Stimulated activated naive CD8-positive, alpha-beta T cell treated with anti-CD3 and anti-CD28 coated beads, Interleukin-15, amount 100 ng/mL, for 72 hours (primary cell): ENCODE measurements around the gene NID2.

Source experiments
- ATAC-seq: fragments of 150-1000 bp; cut with Tn5 transposase; 2 replicates; pipeline ENCODE4 v1.10.0; 2021; ENCODE audit warnings: mild to moderate bottlenecking, moderate library complexity
- DNase-seq, 2 donors: peaks; one replicate each; pipeline ENCODE4 v3.0.0; 2021 to 2022
- H3K27ac Mint-ChIP-seq, 2 donors: one replicate each; pipeline ENCODE4 v1.8.0; 2022; ENCODE audit warnings: mild to moderate bottlenecking in 2 of 2, mixed read lengths in 2 of 2, moderate library complexity in 2 of 2
- H3K27me3 Mint-ChIP-seq: one replicate; pipeline ENCODE4 v1.8.0; 2022; ENCODE audit warnings: mixed read lengths
- H3K4me1 Mint-ChIP-seq: one replicate; pipeline ENCODE4 v1.8.0; 2022; ENCODE audit warnings: mild to moderate bottlenecking, mixed read lengths
- H3K4me3 Mint-ChIP-seq, 2 donors: one replicate each; pipeline ENCODE4 v1.8.0; 2022; ENCODE audit warnings: mild to moderate bottlenecking in 2 of 2, mixed read lengths in 2 of 2, moderate library complexity in 1 of 2
- H3K9me3 Mint-ChIP-seq, 2 donors: one replicate each; pipeline ENCODE4 v1.8.0; 2022; ENCODE audit warnings: mixed read lengths in 2 of 2

NID2 gene

GRCh38 chr14:52090936-52091335 is 22.1 kb upstream of the NID2 start:
- Mint-ChIP-seq H3K27me3 (peaks cover 16% of the 10 kb centered on the region), H3K27ac (no peak overlapping the region), H3K9me3 (peaks cover 0 to 5% of the 10 kb centered on the region in 2 donors), H3K4me1 (no peaks in the 10 kb centered on the region), H3K4me3 (no peak overlapping the region)
- ATAC-seq (no peak), DNase-seq (no peak)

DNA sequence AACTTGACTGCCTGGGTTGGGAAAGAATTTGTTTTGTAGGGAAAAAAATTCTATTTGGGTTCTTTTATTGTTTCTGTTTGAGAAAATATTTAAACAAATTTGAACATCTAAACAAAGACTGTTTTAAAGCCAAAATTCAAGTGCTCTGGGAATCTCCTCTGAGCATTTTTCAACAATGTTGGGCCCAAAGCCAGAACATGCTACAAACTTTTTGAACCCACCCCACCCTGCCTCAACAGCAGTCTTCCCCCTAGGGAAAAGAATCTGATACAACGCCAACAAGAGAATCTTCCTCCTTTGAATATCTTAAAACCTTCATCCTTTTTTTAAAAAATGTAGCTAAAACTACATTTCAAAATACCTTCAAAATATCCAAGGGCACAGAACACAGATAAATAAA is 20.4 kb upstream of the NID2 start:
- DNase-seq (no peak), ATAC-seq (no peak)
- H3K4me1 Mint-ChIP-seq: no peaks in the 10 kb centered on the region
- H3K27me3 Mint-ChIP-seq: peaks cover 16% of the 10 kb centered on the region
- H3K27ac Mint-ChIP-seq: no peak overlapping the region
- H3K4me3 Mint-ChIP-seq: no peak overlapping the region
- H3K9me3 Mint-ChIP-seq: peaks cover 0 to 12% of the 10 kb centered on the region in 2 donors

DNA sequence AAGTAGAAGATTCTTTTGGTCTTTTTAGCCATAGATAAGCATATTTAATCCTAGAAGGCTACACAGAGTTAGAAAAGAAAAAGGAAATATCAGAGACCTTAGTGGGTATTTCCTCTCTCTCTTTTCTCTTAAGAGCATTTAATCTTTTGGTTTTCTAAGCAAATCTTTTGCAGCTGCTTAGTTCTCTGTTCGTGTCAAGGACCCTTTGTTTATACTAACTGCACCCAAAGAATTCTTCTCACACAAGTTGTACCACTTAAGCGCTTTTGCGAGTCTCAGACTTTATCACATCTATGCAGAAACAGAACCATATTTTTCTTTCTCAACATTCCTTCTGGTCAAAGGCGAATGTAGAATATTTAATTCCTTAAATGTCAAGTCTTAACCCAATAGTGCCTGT is 17.9 kb upstream of the NID2 start:
- H3K9me3 Mint-ChIP-seq: peaks cover 0 to 14% of the 10 kb centered on the region in 2 donors
- DNase-seq: no peak
- H3K4me3 Mint-ChIP-seq: no peak overlapping the region
- no peak overlapping the region for H3K27ac Mint-ChIP-seq
- H3K4me1 Mint-ChIP-seq: no peaks in the 10 kb centered on the region
- H3K27me3 Mint-ChIP-seq: peaks cover 16% of the 10 kb centered on the region
- no peak for ATAC-seq

DNA sequence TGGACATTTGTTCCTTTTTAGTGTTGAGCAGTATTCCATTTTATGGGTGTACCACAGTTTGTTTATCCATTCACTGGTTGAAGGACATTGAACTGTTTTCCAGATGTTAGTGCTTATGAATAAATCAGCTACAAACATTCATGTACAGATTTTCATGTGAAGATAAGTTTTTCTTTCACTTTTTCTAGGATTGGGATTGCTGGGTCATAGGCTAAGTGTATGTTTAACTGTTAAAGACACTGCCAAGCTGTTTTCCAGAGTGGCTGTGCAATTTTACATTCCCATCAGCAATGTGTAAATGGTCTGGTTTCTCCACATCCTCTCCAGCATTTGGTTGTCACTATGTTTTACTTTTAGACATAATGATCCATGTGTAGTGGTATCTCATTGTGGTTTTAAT is 14.0 kb upstream of the NID2 start:
- peaks cover 8% of the 10 kb centered on the region for H3K27me3 Mint-ChIP-seq
- no peak overlapping the region for H3K4me3 Mint-ChIP-seq
- no peak for DNase-seq
- peaks cover 0 to 9% of the 10 kb centered on the region in 2 donors for H3K9me3 Mint-ChIP-seq
- no peak for ATAC-seq
- no peak overlapping the region for H3K27ac Mint-ChIP-seq
- no peaks in the 10 kb centered on the region for H3K4me1 Mint-ChIP-seq

DNA sequence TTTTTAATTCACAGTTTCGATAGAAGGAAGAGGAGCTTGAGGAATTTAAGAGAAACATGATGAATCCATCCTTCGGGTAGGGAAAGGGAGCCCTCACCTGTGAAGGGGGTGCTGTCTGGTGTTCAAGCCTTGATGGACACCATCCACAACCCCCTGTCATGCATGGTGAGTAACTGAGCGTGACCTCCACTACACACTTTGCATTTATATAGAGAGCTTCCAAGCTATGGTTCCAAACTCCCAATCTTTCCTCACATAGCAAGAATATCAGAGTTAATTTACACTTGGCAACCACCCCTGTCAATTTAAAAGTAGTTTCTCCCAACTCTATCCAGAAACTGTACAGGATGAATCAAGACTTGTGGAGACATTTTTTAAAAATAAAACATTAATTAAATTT is 13.1 kb upstream of the NID2 start:
- peaks cover 0 to 9% of the 10 kb centered on the region in 2 donors for H3K9me3 Mint-ChIP-seq
- H3K27me3 Mint-ChIP-seq: peaks cover 8% of the 10 kb centered on the region

DNA sequence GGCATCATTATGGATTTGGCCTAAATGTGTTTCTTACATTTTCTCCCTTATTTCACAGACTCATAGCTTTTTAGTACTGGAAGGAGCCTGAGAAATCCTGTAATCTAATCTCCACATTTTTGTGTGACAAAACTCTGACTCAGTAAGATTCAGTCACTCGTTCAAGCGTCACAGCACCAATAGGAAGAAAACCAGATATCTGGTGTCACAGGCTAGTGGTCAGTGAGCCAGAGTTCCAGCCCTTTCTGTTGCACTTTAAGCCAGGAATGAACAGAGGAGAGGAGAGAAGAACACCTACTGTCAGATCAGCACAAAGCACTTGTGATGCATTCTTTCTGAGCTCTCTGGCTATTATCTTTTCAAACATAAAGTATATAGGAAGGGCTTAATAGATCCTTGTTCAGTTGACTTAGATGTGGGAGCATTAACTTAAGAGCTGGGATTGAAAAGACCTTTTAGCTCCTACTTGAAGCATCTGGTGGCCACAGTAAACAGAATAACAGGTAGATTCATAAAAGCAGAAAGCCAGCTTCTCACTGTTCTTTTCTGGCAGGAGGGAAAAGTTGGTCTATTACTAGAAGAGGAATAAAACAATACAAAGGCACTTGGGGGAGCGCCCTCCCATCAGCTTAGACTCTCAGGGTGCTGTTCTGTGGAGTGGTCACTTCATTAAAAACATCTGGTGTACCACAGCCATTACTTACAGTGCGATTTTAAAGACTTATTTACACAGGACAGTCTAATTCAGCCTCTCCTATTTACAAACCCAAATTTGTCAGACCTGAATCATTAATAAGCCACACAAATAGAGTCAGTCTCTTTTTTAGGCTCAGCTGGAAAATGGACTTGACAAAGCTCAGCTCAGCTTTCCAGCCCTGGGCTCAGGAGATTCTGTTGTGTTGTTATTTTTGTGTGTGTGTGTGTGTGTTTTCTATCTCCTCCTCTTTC is 12.2 kb upstream of the NID2 start:
- H3K27ac Mint-ChIP-seq: no peak overlapping the region
- ATAC-seq: no peak
- peaks cover 0 to 9% of the 10 kb centered on the region in 2 donors for H3K9me3 Mint-ChIP-seq
- no peak overlapping the region for H3K4me3 Mint-ChIP-seq
- H3K4me1 Mint-ChIP-seq: no peaks in the 10 kb centered on the region
- peaks cover 8% of the 10 kb centered on the region for H3K27me3 Mint-ChIP-seq
- no peak for DNase-seq

More for the DNA sequence above, 13.1 kb upstream of the NID2 start:
- Mint-ChIP-seq H3K4me3 (no peak overlapping the region), H3K4me1 (no peaks in the 10 kb centered on the region), H3K27ac (no peak overlapping the region)
- no peak for ATAC-seq
- DNase-seq: no peak

DNA sequence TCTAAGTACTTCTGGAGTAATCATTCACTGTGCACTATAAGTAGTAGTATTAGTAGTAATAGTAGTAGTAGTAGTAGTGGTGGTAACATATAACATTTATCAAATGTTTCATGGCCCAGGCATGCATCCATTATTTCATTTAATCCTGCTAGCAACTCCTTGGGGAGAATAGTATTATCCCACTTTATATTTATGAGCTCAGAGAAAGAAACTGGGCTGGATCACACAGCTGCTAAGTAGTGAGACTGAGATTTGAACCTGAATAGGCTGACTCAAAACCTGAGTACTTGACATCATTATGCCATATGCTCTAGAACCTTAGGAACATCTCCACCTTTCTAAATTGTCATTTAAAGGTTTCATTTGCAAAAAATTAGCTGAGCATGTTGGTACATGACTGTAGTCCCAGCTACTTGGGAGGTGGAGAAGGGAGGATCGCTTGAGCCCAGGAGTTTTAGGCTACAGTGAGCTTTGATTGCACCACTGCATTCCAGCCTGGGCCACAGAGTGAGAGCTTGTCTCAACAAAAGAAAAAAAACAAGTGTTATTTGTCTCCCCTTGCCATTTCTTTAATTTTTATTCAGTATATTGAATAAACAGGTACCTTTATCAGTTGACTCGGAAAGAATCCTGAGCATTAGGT is 11.4 kb upstream of the NID2 start:
- no peak for ATAC-seq
- DNase-seq: no peak
- H3K27me3 Mint-ChIP-seq: peaks cover 8% of the 10 kb centered on the region
- no peak overlapping the region for H3K4me3 Mint-ChIP-seq
- H3K27ac Mint-ChIP-seq: no peak overlapping the region
- H3K9me3 Mint-ChIP-seq: peaks cover 0 to 9% of the 10 kb centered on the region in 2 donors
- no peaks in the 10 kb centered on the region for H3K4me1 Mint-ChIP-seq

GRCh38 chr14:52079239-52079959 is 10.5 kb upstream of the NID2 start:
- ATAC-seq (no peak), DNase-seq (no peak)
- H3K27ac Mint-ChIP-seq: no peak overlapping the region
- peaks cover 9% of the 10 kb centered on the region for H3K27me3 Mint-ChIP-seq
- H3K4me3 Mint-ChIP-seq: no peak overlapping the region
- peaks cover 3 to 8% of the 10 kb centered on the region in 2 donors for H3K9me3 Mint-ChIP-seq
- H3K4me1 Mint-ChIP-seq: no peaks in the 10 kb centered on the region

- Mint-ChIP-seq H3K27me3 (peaks cover 15% of the 10 kb centered on the region), H3K4me1 (peaks cover 5% of the 10 kb centered on the region), H3K27ac (no peak overlapping the region), H3K9me3 (peaks cover 10 to 11% of the 10 kb centered on the region in 2 donors), H3K4me3 (no peak overlapping the region)
- ATAC-seq (no peak), DNase-seq (no peak)
Observed at GRCh38 chr14:52078721-52079120, 9.9 kb upstream of the NID2 start.

- H3K9me3 Mint-ChIP-seq: peaks cover 10 to 11% of the 10 kb centered on the region in 2 donors
- no peak overlapping the region for H3K27ac Mint-ChIP-seq
- H3K27me3 Mint-ChIP-seq: peaks cover 16% of the 10 kb centered on the region
- DNase-seq (no peak), ATAC-seq (no peak)
- no peak overlapping the region for H3K4me3 Mint-ChIP-seq
- H3K4me1 Mint-ChIP-seq: peaks cover 5% of the 10 kb centered on the region
Observed at GRCh38 chr14:52078095-52078531, 9.3 kb upstream of the NID2 start.

GRCh38 chr14:52077256-52077979 is 8.6 kb upstream of the NID2 start:
- Mint-ChIP-seq H3K4me1 (peaks cover 10% of the 10 kb centered on the region), H3K9me3 (peaks cover 10 to 11% of the 10 kb centered on the region in 2 donors), H3K27ac (no peak overlapping the region), H3K27me3 (peaks cover 20% of the 10 kb centered on the region), H3K4me3 (no peak overlapping the region)
- ATAC-seq (no peak), DNase-seq (no peak)

- H3K4me1 Mint-ChIP-seq: peaks cover 13% of the 10 kb centered on the region
- DNase-seq: no peak
- peaks cover 10 to 11% of the 10 kb centered on the region in 2 donors for H3K9me3 Mint-ChIP-seq
- H3K27ac Mint-ChIP-seq: no peak overlapping the region
- H3K27me3 Mint-ChIP-seq: peaks cover 31% of the 10 kb centered on the region
- H3K4me3 Mint-ChIP-seq: no peak overlapping the region
- ATAC-seq: no peak
Observed at GRCh38 chr14:52076334-52076733, 7.5 kb upstream of the NID2 start.

DNA sequence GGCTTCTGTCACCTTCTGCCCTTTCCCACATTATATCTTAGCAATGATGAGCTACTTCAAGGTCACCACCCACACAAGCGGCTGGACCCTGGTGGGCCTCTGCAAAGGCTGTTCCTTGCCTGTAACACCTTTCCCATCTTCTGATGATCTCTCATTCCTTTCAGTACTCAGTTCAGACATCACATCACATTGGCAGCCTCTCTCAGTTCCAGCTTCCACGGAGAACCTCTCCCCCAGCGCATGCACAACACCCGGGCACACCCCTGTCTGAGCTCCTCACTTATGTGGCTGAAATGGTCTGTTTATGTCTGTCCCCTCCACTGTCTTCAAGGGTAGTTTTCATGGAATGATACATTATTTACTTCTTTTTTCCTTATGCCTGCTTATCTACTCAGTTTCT is 6.5 kb upstream of the NID2 start:
- ATAC-seq (no peak), DNase-seq (no peak)
- H3K4me3 Mint-ChIP-seq: no peak overlapping the region
- H3K9me3 Mint-ChIP-seq: peaks cover 10 to 11% of the 10 kb centered on the region in 2 donors
- no peak overlapping the region for H3K27ac Mint-ChIP-seq
- H3K4me1 Mint-ChIP-seq: peaks cover 17% of the 10 kb centered on the region
- peaks cover 41% of the 10 kb centered on the region for H3K27me3 Mint-ChIP-seq

- H3K9me3 Mint-ChIP-seq: peaks cover 10 to 11% of the 10 kb centered on the region in 2 donors
- H3K4me1 Mint-ChIP-seq: peaks cover 34% of the 10 kb centered on the region
- H3K27me3 Mint-ChIP-seq: peaks cover 51% of the 10 kb centered on the region
- H3K4me3 Mint-ChIP-seq: no peak overlapping the region
- DNase-seq (no peak), ATAC-seq (no peak)
- no peak overlapping the region for H3K27ac Mint-ChIP-seq
Observed at GRCh38 chr14:52073251-52073650, 4.4 kb upstream of the NID2 start.

DNA sequence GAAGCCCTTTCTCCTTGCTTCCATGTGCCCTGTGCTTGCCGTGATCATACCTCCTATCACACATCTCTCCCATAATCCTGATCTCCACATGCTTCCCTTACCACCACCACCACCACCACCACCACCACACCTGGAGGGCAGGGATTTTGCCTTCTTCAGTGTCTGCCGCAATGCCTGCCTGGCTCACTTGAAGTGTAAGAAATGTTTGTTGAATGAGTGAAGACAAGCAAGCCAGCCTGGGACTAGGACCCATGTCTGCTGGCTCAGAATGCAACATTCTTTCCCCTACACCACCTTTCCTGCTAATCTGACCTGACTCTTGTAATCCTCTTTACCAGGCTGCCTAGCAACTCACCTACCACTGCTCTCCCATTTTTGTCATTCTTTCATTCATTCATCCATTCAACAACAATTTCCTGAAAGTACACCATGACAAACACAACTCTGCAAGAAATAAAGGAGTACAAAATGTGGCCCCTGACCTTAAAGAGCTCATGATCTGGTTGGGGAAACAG is 3.5 kb upstream of the NID2 start:
- H3K4me3 Mint-ChIP-seq: no peak overlapping the region
- DNase-seq: no peak
- H3K27me3 Mint-ChIP-seq: peaks cover 60% of the 10 kb centered on the region
- peaks cover 43% of the 10 kb centered on the region for H3K4me1 Mint-ChIP-seq
- no peak overlapping the region for H3K27ac Mint-ChIP-seq
- H3K9me3 Mint-ChIP-seq: peaks cover 10 to 11% of the 10 kb centered on the region in 2 donors
- ATAC-seq: no peak
